ENCODE results near the gene GGNBP2.

The GGNBP2 gene

DNA sequence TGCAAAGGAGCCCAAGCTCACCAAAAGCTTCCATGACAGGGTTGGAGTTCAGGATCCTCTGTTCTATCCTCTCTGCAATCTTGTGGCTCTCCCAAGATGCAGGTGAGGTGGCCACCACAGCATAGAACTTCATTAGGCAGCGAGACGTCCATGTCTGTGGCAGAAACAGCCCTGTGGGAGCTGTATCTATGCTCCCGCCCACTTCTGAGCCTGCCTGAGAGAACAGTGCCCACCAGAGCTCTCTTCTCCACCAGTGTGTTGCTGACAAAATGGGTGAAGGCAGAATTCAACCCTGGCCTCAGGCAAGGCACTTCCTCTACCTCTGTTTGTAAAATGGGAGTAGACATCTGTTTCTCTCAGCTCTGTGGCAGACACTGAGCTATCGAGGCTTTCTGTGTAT is 28.9 kb upstream of the GGNBP2 start:
- no peak for DNase-seq

DNA sequence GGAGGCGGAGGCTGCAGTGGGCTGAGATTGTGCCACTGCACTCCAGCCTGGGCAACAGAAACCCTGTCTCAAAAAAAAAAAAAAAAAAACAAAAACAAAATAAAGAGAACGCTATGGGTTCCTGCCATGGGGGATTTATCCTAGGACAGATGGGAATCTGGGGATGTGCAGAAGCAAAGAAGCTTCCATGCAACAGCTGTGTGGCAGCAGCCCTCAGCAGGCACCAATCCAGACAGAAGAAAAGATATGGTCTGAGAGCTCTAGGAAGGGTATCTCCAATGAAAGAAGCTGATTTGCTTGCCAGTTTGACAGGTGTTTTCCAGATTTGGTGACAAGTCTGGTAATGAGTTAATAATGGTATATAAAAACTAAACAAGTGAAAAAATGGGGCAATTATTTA is 21.6 kb upstream of the GGNBP2 start:
- peak; percentile 43 for DNase-seq

DNA sequence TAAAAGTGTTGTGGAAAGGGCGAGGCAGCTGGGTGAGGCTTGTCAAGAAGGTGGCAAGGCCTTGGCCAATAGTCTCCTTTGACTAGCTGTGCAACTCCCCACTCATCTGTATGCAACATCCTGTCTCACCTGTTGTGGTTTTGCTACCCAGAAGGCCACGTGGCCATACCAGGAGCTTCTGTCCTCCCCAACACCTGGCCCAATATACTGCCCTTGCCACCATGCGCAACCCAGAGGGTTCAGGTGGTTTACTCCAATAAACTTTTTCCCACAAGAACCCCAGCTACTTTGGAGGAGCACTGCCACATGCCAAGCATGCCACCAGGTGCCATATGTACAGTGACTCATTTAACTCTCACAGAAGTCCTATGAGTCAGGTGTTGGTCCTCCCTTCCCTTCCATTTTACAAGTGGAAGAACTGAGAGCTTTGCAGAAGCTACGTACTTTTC is 20.3 kb upstream of the GGNBP2 start:
- DNase-seq = no peak

DNA sequence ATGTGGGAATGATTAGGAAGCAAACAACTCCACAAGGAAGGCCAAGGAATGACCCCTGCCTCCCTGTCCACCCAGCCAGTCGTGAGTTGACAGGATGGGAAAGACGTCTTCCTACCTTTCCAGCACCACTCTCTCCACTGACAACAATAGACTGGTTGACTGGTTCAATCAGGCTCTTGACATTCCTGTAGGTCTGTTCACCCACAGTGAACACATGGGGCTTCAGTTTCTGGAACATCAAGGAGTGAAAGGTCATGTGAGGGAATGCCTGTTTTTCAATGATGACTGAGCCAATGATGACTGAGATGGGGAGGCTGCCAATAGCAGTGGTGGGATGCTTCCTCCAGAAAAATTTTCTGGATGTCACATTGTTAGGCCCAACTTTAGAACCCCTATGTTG is 19.6 kb upstream of the GGNBP2 start:
- DNase-seq = no peak

DNA sequence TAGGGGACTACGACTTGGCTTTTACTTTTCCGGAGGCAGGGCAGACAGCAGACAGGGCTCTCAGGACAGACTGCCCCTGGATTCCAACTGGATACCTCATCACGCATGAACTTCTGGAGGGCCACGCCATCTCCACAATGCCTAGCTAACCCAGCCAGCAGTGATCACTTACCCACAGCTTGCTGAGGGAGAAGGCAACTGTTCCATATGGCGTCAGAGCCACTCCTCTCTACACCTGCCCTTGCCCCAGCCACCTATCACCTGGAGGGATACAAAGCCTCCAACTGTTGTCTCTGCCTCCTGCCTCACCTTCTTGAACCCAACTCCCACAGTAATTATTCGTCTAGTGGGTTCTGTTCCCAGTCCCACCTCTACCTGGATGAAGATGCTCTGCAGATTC is 18.8 kb upstream of the GGNBP2 start:
- no peak for DNase-seq

DNA sequence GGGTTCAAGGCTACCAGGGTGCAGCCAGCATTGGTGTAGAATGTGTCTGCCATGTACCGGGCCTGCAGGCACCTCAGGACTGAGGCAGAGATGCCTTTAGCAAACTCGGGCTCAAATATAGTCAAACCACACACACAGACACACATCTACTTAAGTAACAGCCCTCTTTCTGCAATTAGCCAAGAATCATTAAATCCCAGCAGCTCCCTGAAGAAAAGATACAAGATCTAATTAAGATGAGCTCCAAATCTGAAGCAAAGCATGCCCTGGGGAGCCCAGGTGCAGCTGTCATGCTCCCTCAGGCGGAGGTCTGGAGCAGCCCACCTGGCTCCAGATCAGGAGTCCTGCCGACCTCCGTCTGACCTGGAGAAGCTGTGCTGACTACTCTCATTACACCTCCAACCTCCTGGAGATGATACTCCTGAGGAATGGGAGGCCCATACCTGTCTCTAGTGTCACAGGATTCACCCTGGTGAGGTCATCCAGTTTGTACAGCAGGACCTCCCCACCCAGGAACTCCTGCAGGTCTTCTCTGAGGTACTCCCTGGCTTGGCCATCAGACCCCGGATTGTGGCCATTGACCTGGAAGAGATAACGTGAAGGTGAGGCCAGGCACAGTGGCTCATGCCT is 17.0 kb upstream of the GGNBP2 start:
- no peak for DNase-seq

DNA sequence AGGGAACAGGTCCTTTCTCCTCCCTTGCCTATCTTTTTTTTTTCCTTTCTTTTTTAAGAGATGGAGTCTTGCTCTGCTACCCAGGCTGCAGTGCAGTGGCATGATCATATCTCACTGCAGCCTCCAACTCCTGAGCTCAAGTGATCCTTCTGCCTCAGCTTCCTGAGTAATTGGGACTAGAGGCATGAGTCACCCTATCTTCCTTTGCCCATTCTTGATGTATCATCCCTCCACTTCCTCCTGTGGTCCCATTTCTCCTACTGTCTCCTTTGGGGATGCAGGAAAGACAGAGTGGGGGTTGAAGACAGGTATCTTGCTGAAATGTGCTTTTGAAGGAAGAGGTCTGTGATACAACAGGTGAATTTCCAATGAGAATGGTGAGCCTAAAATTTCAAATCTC is 15.6 kb upstream of the GGNBP2 start:
- DNase-seq = no peak

DNA sequence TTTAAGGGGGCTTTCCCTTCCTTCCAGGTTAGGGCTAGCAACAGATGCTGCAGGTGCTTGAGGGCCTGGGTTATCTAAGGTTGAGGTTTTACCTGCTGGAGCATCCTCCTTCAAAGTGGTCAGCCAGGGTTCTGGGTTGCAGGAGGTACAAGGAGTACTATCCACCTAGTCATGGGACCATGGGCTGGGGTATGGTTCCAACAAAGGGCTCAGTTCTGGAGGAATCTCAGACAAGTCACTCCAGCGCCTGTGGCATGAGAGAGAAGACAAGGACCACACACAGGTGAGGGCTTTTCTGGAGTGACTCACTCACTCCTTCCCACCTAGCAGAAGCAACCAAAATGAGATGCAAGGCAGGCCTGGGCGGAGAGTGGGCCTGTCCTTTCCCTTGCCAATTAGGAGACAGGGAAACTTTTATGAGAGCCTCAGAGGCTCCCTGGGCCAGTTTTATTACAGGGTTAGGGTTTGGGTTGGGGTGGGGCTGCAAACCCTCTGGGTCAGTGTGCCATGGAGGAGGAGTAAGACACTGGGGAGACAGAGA is 12.2 kb upstream of the GGNBP2 start:
- no peak for DNase-seq

DNA sequence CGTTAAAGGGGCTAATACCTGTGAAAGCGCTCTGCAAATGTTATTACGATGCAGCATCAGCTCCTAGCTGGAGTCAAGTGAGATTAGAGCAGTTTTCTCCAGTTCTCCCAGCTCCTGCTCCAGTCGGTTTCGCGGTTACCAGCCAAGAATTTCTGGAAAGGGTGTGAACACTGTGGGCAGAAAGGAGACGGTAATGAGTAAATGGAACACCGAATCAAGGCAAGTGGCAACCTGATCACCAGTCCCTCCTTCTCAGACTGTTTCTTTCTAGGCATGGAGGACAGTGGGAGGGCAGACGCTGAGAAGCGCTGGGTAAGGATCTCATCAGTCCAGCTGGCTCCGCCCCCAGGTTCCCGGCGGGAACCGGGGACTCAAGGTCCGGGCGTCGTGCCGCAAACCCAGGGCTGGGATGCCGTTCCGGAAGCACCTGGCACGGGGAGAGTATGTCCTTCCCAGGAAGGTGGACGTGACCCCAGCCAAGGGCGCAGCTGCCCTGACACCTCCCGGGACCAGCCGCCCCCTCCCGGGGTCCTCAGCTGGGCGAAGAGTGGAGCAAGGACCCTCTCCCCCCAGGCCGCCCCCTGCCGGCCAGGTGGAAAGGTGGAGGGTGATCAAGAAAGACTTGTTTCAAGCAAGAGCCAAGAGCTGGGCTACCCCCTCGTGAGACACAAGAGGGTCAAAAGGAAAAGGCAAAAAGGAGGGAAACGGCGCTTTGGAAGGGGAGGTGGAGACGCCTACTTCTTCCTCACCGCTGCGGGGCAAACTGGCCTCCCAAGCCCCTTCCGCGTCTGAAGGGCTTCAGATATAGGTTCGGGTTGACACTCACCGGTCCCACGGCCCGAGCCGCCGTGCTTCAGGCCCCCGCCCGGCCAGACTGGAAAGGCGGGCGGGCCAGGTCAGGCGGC is 10.5 kb upstream of the GGNBP2 start:
- DNase-seq = peak; percentile 65

DNA sequence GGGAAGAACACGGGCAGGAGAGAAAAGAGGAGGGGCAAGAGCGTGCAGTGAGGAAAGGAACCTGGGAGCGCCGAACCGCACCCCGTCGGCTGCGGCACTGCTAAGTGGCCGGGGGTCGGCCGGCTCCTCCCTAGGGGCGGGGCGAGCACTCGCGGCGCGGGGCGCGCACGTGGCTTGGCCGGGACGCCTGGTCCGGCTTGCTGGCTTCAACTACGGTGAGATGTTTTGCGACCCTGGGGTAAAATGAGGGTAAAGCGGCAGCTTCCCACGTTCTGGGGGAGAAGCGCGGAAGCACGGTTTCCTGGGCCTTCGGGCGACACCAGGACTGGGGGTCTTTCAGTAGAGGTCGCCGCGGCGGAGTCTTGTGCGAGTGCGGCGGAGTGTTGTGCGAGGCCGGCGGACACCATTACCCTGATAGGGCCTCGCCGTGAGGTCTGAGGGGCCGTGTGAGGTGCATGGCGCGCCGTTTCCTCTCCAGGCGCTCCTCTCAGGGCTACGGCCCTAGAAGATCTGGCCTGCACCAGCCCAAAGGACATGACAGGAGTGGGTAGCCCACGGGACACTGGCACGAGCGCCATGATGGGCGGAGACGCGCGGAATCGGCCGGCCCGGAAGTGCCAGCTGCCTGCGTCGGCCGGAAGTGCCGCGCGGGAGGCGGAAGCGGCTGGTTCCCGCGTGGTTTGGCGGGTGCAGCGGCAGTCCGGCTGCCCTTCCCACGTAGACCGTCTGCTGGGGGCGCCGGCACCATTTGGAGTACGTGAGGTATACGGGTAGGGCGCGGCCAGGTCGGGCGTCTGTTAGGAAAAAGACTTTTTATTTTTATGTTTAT is 9.7 kb upstream of the GGNBP2 start, which contains the start of the genes MYO19 and PIGW:
Gene MYO19 (minus strand): TSS at position 29 of the 829 bp plus-strand sequence. CDS start 2,330 bp downstream, outside the sequence.
Gene PIGW (plus strand): TSS at position 148 of the 829 bp plus-strand sequence. CDS start 2,115 bp downstream, outside the sequence.
- peak; percentile 85 for DNase-seq

DNA sequence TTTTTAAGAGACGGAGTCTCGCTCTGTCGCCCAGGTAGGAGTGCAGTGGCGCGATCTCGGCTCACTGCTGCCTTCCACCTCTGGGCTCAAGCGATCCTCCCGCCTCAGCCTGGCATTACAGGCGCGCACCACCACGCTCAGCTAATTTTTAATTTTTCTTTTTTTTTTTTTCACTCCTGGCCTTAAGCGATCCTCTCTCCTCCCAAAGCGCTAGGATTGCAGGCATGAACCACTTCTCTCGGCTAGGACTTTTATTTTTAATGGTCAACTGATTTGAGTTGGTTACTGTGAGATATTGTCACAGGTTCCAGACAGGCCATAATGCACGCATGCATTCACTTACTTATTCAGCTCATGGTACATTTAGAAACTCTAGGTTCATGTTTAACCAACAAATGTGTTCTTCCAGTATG is 9.0 kb upstream of the GGNBP2 start:
- DNase-seq = no peak

DNA sequence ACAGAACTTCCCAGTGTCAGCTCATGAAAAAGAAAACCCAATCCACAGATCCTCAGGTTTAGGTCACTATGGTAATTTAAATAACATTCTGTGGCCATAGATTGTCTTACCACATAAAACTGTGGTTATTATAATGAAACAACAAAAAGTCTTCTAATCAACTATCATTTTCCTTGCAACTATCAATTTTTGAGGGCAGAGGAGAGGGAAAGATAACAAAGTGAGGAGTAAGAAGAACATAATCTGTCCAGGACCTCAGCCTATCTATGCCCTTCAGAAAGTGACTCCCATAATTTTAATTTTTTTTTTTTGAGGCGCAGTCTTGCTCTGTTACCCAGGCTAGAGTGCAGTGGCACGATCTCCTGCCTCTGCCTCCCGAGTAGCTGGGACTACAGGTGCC is 4.0 kb upstream of the GGNBP2 start:
- no peak for DNase-seq

DNA sequence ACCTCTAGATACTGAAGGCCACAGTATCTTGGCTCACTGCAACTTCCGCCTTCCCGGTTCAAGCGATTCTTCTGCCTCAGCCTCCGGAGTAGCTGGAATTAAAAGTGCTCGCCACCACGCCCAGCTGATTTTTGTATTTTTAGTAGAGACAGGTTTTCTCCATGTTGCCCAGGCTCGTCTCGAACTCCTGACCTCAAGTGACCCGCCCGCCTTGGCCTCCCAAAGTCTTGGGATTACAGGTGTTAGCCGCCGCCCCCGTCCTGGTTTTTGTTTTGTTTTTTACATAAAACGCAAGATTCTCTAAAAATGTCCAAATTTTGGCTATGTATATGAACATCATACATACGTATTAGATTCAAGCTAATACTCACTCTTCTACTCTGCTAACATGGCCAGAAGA is 2.0 kb upstream of the GGNBP2 start:
- DNase-seq = no peak

DNA sequence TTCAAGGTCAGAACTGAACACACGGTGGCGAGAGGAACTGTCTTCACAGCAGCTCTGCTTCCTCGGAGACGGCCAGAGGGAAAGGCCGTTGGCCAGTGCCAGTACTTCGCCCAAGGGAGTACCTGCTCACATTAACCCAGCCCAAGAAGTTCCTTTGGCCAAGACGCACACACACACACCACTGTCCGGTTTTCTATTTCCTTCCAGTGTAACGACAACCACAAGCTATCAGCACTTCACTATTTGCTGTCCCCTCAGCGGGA is 744 bp upstream of the GGNBP2 start:
- DNase-seq = no peak

DNA sequence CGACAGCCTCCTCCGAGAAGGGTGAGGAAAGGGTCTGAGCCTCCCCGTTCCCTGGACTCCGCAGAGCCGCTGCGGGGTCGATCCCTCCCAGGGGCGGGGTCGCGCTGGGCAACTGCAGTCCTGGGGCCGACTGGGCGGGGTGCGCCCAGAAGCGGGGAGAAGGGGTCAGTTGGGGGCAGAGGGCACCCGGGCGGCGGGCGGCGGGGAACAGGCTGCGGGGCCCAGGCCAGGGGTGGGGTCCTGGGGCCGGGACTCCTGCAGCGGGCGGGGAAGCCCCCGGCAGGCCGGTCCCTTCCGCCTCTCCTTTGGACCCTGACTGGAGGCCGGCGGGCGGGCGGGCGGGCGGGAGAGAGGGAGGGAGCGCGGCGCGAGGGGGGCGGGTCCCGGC is 352 bp downstream of the GGNBP2 start:
- DNase-seq = no peak

DNA sequence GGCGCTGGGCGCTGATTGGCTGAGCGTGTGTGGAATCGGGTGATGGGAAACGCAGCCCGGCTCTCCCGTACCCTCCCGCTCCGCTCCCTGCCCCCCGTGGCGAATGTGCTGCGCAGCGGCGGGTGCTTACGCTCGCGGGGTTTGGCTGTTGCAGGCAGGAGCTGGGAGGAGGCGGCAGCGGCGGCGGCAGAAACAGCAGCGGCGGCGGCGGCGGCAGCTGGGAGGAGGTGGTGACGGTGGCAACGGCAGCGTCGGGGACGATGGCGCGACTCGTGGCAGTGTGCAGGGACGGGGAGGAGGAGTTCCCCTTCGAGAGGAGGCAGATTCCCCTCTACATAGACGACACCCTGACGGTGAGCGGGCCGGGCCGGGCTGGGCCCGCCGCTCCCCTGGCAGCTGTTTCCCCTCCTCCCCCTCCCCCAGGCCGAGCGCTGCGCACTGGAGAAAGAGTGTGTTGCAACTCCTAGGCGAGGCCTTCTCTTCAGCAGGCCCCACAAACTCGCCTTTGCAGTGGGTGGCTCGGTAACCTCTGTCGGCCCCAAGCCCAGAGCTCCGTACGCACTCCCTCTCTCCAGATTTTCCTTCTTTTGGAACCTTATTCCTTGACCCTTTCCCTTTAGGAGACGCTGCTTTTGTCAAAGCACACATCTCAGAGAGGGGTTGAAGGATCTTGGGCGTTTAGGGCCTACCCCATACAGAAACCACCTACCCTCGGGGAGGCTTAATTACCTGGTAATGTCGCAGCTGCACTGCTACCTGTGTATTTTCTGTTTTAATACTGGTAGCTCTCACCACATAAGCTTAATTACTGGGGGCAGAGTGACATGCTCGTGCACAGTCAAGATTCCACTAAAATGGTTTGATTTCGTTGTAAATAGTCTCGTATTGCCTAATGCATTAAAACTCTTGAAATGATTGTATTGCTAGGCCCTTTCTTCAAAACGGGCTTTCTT is 1.0 kb downstream of the GGNBP2 start:
- peak; percentile 93 for DNase-seq

DNA sequence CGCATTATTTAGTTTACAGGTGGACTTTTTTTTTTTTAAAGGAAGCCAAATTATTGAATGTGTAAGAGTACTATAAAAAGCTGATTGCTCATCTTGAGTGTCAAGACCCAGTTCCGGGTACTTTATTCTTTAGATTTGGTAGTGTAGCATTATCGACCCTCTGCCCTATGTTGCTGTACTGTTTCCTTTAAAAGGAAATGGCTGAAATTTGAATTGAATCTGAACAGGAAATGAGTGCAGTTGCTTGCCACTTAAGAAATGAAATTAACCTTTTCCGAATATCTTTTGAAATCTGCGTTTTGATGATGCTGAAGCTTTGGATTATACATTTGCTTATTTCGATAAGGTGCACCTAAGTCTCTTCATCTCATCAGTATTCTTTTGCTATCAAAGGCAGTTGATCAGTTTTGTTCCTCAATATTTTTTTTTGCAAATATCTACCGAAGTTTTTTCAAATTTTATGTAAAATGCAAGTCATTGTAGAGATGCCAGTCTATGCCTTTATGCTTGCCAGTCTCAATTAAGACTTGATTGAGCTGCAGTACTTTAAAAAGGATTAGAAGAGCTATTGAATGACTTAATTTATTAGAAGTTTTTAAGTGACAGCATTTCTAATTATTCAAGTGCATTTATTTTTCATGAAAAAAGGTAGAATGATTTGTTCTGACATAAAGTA is 1.8 kb downstream of the GGNBP2 start:
- no peak for DNase-seq

DNA sequence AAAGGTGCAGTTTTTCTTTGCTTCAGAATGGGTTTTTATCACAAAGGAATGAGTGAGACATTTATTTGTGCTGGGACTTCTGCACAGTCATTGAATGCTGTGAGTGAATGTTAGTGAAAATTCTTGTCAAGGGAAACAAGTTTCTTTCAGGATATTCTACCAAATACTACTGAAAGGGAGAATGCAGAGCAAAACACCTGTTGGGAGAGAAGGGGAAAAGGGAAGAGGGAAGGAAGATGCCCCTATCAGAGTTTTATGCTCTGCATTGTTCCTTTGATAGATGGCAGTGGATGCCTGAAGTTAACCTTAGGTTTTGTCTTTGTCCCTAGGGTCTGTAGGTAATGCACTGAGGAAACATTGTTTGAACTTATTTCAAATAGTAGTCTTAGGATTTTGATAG is 3.1 kb downstream of the GGNBP2 start:
- DNase-seq = no peak

DNA sequence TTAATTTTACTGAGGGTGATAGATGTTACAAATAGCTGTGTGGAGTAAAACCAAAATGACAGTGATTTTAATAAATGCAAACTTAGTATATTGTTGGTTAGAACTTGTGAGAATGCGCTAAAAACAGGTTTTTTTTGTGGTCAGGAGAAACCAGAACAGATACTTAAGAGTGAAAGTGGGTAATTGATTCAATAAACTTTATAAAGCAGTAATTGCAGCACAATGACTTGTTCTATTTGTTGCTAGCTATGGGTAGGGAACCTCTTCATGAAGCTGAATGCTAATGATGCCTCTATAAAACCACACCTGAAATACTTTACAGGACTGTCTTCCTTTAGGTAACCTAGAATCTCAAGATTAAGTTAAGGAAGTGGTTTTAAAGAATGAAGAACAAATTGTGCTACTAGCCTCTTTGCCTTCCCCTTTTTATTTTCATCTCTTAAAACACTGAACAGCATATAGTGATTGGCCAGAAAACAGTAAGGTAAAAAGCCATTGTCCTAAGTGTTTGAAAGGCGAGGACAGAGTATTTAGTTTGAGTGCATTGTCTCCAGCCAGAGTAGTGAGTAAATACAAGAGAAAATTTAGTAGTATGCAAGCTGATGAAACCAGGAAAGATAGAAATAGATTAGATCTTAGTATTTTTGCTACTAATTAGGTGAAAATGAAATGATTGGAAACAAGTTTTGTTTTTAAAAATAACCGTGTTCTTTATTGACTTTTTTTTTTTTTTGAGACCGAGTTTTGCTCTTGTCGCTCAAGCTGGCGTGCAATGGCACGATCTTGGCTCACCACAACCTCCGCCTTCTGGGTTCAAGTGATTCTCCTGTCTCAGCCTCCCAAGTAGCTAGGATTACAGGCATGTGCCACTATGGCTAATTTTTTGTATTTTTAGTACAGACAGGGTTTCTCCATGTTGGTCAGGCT is 6.0 kb downstream of the GGNBP2 start:
- DNase-seq = no peak

DNA sequence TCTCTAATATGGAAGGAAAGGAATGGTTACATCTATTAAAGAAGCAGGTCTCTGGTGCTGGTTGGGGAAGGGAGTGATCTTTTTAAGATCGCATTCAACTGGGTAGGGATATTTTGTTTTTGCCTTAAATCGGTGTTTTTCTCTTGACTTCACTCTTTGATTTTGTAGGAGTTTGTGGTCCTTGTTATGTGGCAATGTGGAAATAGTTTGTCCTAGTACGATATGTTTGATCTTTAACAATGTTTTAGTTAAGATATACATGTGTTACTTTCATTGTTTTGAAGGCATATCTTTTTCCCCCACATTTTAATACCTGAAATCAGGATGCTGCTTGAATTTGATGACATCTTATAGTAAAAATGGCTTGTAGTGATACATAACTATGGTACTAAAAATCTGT is 8.7 kb downstream of the GGNBP2 start:
- DNase-seq = no peak

Data from NCI-H1694 (cell line).